Body of pancreas (tissue), 4 donors: ENCODE results near the gene KLF7. TPM values are rescaled to one million over a fixed set of nuclear protein-coding genes. Genes with fewer than 3 reads are reported as not detected.

Experiments used
- ATAC-seq: fragments of 150-250 bp; one replicate; pipeline ENCODE4 v1.9.1; 2016
- DNase-seq, 4 donors: peaks; one replicate each; pipeline ENCODE4 v3.0.0-alpha.2; 2019
- H3K27ac ChIP-seq, 4 donors: fragments of 200-600 bp; sonication (generic); 1 replicate in 3 of 4; 2 replicates in 1 of 4; pipeline versions ENCODE4 v1.5.1 to v1.6.1; 2016 to 2019; ENCODE audit warnings: mild to moderate bottlenecking in 1 of 4, mixed read lengths in 1 of 4, moderate library complexity in 1 of 4
- H3K27me3 ChIP-seq, 2 donors: fragments of 200-600 bp; sonication (generic); one replicate each; pipeline ENCODE4 v1.6.0; 2016; ENCODE audit warnings: mild to moderate bottlenecking in 1 of 2
- H3K36me3 ChIP-seq, 2 donors: fragments of 200-600 bp; sonication (generic); replicated peaks in 1 of 2; 2 replicates each; pipeline ENCODE4 v1.5.1; 2016; ENCODE audit warnings: low read depth in 2 of 2; ENCODE audit not compliant: insufficient read depth in 1 of 2
- H3K4me1 ChIP-seq: fragments of 200-600 bp; sonication (generic); one replicate; pipeline ENCODE4 v1.6.0; 2016
- H3K4me3 ChIP-seq, 2 donors: fragments of 200-600 bp; sonication (generic); 1 replicate in 1 of 2; 2 replicates in 1 of 2; pipeline ENCODE4 v1.5.1; 2016 to 2019
- H3K9me3 ChIP-seq, 3 donors: fragments of 200-600 bp; sonication (generic); 1 replicate in 2 of 3; 2 replicates in 1 of 3; pipeline ENCODE4 v1.5.1; 2016
- CTCF ChIP-seq, 7 experiments: fragments of 450-650 bp in 4 of 7; fragments of 200-600 bp in 3 of 7; sonication (generic) in 3 of 7; IDR thresholded peaks; one replicate each; pipeline ENCODE4 v1.5.1; 2016 to 2019; ENCODE audit warnings: antibody characterized with exemption in 7 of 7
- POLR2A ChIP-seq, 3 donors: fragments of 450-650 bp; IDR thresholded peaks; one replicate each; pipeline ENCODE4 v1.6.1; 2016; ENCODE audit warnings: antibody characterized with exemption in 3 of 3, mild to moderate bottlenecking in 2 of 3
- WGBS, 2 donors: methylation state at CpG; one replicate each; pipeline ENCODE4 v1.1.5; 2017; 5-methylcytosine and 5-hydroxymethylcytosine counted together
- intact Hi-C: fragments of 100-400 bp; cut with DNase I; formaldehyde crosslinking; loops from one replicate; pipeline ENCODE4 v1.15.1; 2023
- total RNA-seq, 2 donors: library from RNA; depleted of rRNA; stranded (reverse); fragments of >200 nt; gene quantifications; one replicate each; pipeline ENCODE4 v1.1.0, GENCODE V29; 2016

KLF7 gene
- total RNA-seq, 2 donors from 2014 or later, result 4.6 to 9.3 TPM

- peaks cover 4% of the 10 kb centered on the region for H3K4me1 ChIP-seq
- no peaks in the 10 kb centered on the region for H3K9me3 ChIP-seq
- no peak overlapping the region for H3K4me3 ChIP-seq
- TF ChIP-seq POLR2A (IDR thresholded peaks at IDR 0.05), result no peak
- no peak for TF ChIP-seq CTCF (IDR thresholded peaks at IDR 0.05)
- intact Hi-C loops, result no loop called here
- H3K27ac ChIP-seq, result no peak overlapping the region
- H3K27me3 ChIP-seq, result no peaks in the 10 kb centered on the region
- ATAC-seq (no peak), DNase-seq (no peak)
- no peaks in the 10 kb centered on the region for H3K36me3 ChIP-seq
These were observed 17.8 kb upstream of the KLF7 start for GRCh38 chr2:207183506-207183905.

DNA sequence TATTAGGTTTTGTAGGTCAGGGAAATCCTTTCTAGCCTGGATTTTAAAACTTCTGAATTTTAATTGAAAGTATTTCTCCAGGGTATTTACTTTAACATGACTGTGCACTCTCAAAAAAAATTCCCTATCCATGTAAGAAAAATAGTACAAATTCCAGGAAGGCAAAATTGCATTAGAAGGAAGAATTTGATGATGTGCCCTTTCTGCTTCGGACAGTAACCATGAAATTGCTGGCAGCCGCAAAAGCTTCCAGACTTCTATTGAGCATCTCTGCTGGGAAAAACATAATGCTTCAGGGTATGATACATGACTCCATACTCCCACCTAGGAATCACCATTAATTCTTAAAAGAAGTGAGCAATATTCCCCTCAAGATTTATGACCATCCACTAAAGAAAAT lies 17.2 kb upstream of the KLF7 start:
- no peak for ATAC-seq
- WGBS, 2 donors, result 76 to 93% methylated on average over 2 of the region's 2 CpGs

DNA sequence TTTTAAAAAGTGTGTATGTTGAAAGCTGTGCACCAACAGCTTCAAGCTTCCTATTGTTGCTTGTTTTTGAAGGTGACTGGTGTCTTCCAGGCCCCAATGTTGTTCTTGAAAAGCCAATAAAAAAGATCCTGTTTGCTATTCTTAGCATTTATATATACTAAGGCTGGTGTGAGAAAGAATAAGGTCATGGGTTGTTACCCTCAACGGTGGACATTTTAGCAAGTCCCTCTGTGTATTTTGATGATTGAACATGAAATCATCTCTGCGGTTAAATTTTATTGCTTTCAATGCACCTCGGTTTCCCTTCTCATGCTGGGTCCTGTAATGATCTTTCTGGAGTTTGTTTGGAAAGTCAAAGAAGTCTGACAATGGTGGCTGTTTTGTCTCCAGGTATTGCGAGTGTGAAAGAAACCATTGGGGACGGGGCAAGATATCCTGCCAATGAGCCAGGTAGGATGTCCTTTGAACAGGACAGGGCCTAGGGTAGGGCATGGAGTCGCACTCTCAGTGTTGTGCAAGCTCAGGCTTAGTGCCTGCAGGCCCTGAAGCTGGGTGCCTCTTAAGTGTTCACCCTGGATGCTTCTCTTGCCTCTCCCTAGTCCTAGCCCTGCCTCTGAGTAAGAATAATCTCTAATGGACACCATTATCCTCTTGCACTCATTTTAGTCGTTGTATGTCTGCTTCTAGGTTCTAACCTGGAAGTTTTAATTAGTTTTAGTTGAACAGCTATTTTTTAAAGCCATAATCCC lies 16.0 kb upstream of the KLF7 start:
- H3K27me3 ChIP-seq, result no peaks in the 10 kb centered on the region
- H3K27ac ChIP-seq, result no peak overlapping the region
- H3K4me1 ChIP-seq, result no peaks in the 10 kb centered on the region
- 78 to 80% methylated on average over 7 of the region's 7 CpGs for WGBS, 2 donors
- TF ChIP-seq CTCF (IDR thresholded peaks at IDR 0.05), result no peak
- ATAC-seq (no peak), DNase-seq (no peak)
- H3K9me3 ChIP-seq, result no peaks in the 10 kb centered on the region
- no peaks in the 10 kb centered on the region for H3K36me3 ChIP-seq
- no peak overlapping the region for H3K4me3 ChIP-seq
- intact Hi-C loops, result no loop called here

More for the DNA sequence above, 17.2 kb upstream of the KLF7 start:
- Histone ChIP-seq H3K27ac (no peak overlapping the region), H3K4me1 (no peaks in the 10 kb centered on the region), H3K9me3 (no peaks in the 10 kb centered on the region), H3K4me3 (no peak overlapping the region), H3K36me3 (no peaks in the 10 kb centered on the region), H3K27me3 (no peaks in the 10 kb centered on the region)
- intact Hi-C loops, result no loop called here
- TF ChIP-seq POLR2A (IDR thresholded peaks at IDR 0.05), result no peak
- no peak for TF ChIP-seq CTCF (IDR thresholded peaks at IDR 0.05)
- no peak for DNase-seq

- no peak overlapping the region for H3K27ac ChIP-seq
- no peaks in the 10 kb centered on the region for H3K4me1 ChIP-seq
- no peaks in the 10 kb centered on the region for H3K9me3 ChIP-seq
- intact Hi-C loops, result no loop called here
- no peak overlapping the region for H3K4me3 ChIP-seq
- H3K27me3 ChIP-seq, result no peaks in the 10 kb centered on the region
- TF ChIP-seq POLR2A (IDR thresholded peaks at IDR 0.05) (no peak), CTCF (IDR thresholded peaks at IDR 0.05) (no peak)
- H3K36me3 ChIP-seq, result no peaks in the 10 kb centered on the region
- ATAC-seq, result no peak
- no peak for DNase-seq
These were observed 15.0 kb upstream of the KLF7 start for GRCh38 chr2:207180741-207181140.

- Histone ChIP-seq H3K4me1 (no peaks in the 10 kb centered on the region), H3K9me3 (no peaks in the 10 kb centered on the region), H3K27ac (no peak overlapping the region), H3K4me3 (no peak overlapping the region), H3K27me3 (no peaks in the 10 kb centered on the region), H3K36me3 (no peaks in the 10 kb centered on the region)
- DNase-seq (no peak), ATAC-seq (no peak)
- intact Hi-C loops, result no loop called here
- TF ChIP-seq CTCF (IDR thresholded peaks at IDR 0.05) (no peak), POLR2A (IDR thresholded peaks at IDR 0.05) (no peak)
These were observed 10.5 kb upstream of the KLF7 start for GRCh38 chr2:207176247-207176646.
